OCI-LY3 (cell line): Measurements from ENCODE around the gene SLC4A5.

Source experiments
- H2AFZ ChIP-seq: fragments of 200-600, 300-600 bp; shearing (Covaris generic); 2 replicates; pipeline ENCODE4 v1.6.0; 2014; ENCODE audit warnings: antibody characterized with exemption, low read depth, low read length
- H3K27ac ChIP-seq: fragments of 200-600, 300-600 bp; sonication (generic); 2 replicates; pipeline ENCODE4 v1.5.1; 2014; ENCODE audit warnings: mild to moderate bottlenecking, low read length, moderate library complexity, mixed read lengths
- H3K27me3 ChIP-seq: fragments of 200-600, 300-600 bp; sonication (generic); 2 replicates; pipeline ENCODE4 v1.6.1; 2014; ENCODE audit warnings: low read depth, low read length, mixed read lengths
- H3K36me3 ChIP-seq: fragments of 200-600, 300-600 bp; sonication (generic); replicated peaks from 2 replicates; pipeline ENCODE3; 2014; ENCODE audit warnings: low read depth, low read length, mixed read lengths
- H3K4me1 ChIP-seq: fragments of 300-600, 200-600 bp; sonication (generic); 2 replicates; pipeline ENCODE4 v1.6.1; 2014; ENCODE audit warnings: low read length, mixed read lengths
- H3K4me2 ChIP-seq: fragments of 200-600, 300-600 bp; sonication (generic); 2 replicates; pipeline ENCODE4 v1.6.1; 2014; ENCODE audit warnings: low read length, mixed read lengths
- H3K4me3 ChIP-seq: fragments of 300-600, 200-600 bp; sonication (generic); 2 replicates; pipeline ENCODE4 v1.5.1; 2014; ENCODE audit warnings: antibody characterized with exemption, mild to moderate bottlenecking, low read length, moderate library complexity
- H3K79me2 ChIP-seq: fragments of 300-600, 200-600 bp; shearing (Covaris generic); 2 replicates; pipeline ENCODE4 v1.6.1; 2014; ENCODE audit warnings: mild to moderate bottlenecking, low read length, mixed read lengths
- H3K9ac ChIP-seq: fragments of 300-600, 200-600 bp; shearing (Covaris generic); 2 replicates; pipeline ENCODE4 v1.6.0; 2014; ENCODE audit warnings: mild to moderate bottlenecking, low read length, moderate library complexity
- H3K9me3 ChIP-seq: fragments of 200-600, 300-600 bp; shearing (Covaris generic); 2 replicates; pipeline ENCODE4 v1.6.1; 2014; ENCODE audit warnings: low read length, mixed read lengths; ENCODE audit not compliant: insufficient read depth
- H4K20me1 ChIP-seq: fragments of 200-600, 300-600 bp; sonication (generic); 2 replicates; pipeline ENCODE4 v1.6.1; 2016; ENCODE audit warnings: low read length, mixed read lengths; ENCODE audit not compliant: insufficient read depth
- CTCF ChIP-seq: fragments of 200-600, 300-600 bp; sonication (generic); IDR thresholded peaks from 2 replicates; pipeline ENCODE4 v1.5.1; 2014; ENCODE audit warnings: antibody characterized with exemption, low read length, low read depth
- EZH2phosphoT487 ChIP-seq: fragments of 200-600 bp; shearing (Covaris generic); IDR thresholded peaks from 2 replicates; pipeline ENCODE4 v1.6.1; 2018; ENCODE audit warnings: antibody characterized with exemption, mixed run types, low read depth

SLC4A5 gene

GRCh38 chr2:74199275-74199701 lies 143.9 kb downstream of the SLC4A5 start:
- Histone ChIP-seq H4K20me1 (peaks cover 51% of the 10 kb centered on the region), H3K9ac (peak overlapping the region; percentile 99), H3K4me1 (peaks cover 46% of the 10 kb centered on the region), H3K4me3 (peak overlapping the region; percentile 100), H3K36me3 (peaks cover 30% of the 10 kb centered on the region), H2AFZ (no peak overlapping the region), H3K79me2 (peaks cover 69% of the 10 kb centered on the region), H3K27me3 (no peaks in the 10 kb centered on the region), H3K9me3 (no peaks in the 10 kb centered on the region), H3K27ac (peak overlapping the region; percentile 92), H3K4me2 (peak overlapping the region; percentile 97)
- TF ChIP-seq CTCF (no peak), EZH2phosphoT487 (no peak)

GRCh38 chr2:74198461-74199274 lies 144.5 kb downstream of the SLC4A5 start, which contains the start of gene MTHFD2:
TSS of gene MTHFD2 (plus strand) at chr2:74198615. CDS start at chr2:74198642, 27 bp downstream.
- peak within 1 kb of the TSS; percentile 97 for H3K4me2 ChIP-seq
- TF ChIP-seq EZH2phosphoT487 (no peak), CTCF (peak; percentile 68)
- H3K27me3 ChIP-seq, result no peaks in the 10 kb centered on the region
- H3K36me3 ChIP-seq, result peaks cover 27% of the 10 kb centered on the region
- peak within 1 kb of the TSS; percentile 92 for H3K27ac ChIP-seq
- no peaks in the 10 kb centered on the region for H3K9me3 ChIP-seq
- peak within 1 kb of the TSS; percentile 99 for H3K9ac ChIP-seq
- H3K4me1 ChIP-seq, result peaks cover 46% of the 10 kb centered on the region
- peaks cover 63% of the 10 kb centered on the region for H3K79me2 ChIP-seq
- peaks cover 46% of the 10 kb centered on the region for H4K20me1 ChIP-seq
- H3K4me3 ChIP-seq, result peak within 1 kb of the TSS; percentile 100
- H2AFZ ChIP-seq, result peak within 1 kb of the TSS; percentile 82

GRCh38 chr2:74198023-74198460 lies 145.2 kb downstream of the SLC4A5 start:
- Histone ChIP-seq H2AFZ (peak overlapping the region; percentile 82), H4K20me1 (peaks cover 40% of the 10 kb centered on the region), H3K27ac (peak overlapping the region; percentile 49), H3K4me2 (peak overlapping the region; percentile 97), H3K79me2 (peaks cover 57% of the 10 kb centered on the region), H3K4me1 (peaks cover 46% of the 10 kb centered on the region), H3K27me3 (no peaks in the 10 kb centered on the region), H3K9ac (peak overlapping the region; percentile 64), H3K36me3 (peaks cover 27% of the 10 kb centered on the region), H3K9me3 (no peaks in the 10 kb centered on the region), H3K4me3 (peak overlapping the region; percentile 100)
- TF ChIP-seq CTCF (no peak), EZH2phosphoT487 (no peak)

- peaks cover 30% of the 10 kb centered on the region for H4K20me1 ChIP-seq
- peaks cover 47% of the 10 kb centered on the region for H3K79me2 ChIP-seq
- H3K9ac ChIP-seq, result no peak overlapping the region
- no peak overlapping the region for H3K27ac ChIP-seq
- H3K4me1 ChIP-seq, result peaks cover 48% of the 10 kb centered on the region
- no peak overlapping the region for H3K4me3 ChIP-seq
- no peak for TF ChIP-seq EZH2phosphoT487
- TF ChIP-seq CTCF, result no peak
- H3K9me3 ChIP-seq, result no peaks in the 10 kb centered on the region
- no peak overlapping the region for H3K4me2 ChIP-seq
- H2AFZ ChIP-seq, result no peak overlapping the region
- H3K36me3 ChIP-seq, result peaks cover 24% of the 10 kb centered on the region
- no peaks in the 10 kb centered on the region for H3K27me3 ChIP-seq
Observed at GRCh38 chr2:74197049-74197448, 146.2 kb downstream of the SLC4A5 start.
